ENCODE measurements around the gene RASSF5.

DNA sequence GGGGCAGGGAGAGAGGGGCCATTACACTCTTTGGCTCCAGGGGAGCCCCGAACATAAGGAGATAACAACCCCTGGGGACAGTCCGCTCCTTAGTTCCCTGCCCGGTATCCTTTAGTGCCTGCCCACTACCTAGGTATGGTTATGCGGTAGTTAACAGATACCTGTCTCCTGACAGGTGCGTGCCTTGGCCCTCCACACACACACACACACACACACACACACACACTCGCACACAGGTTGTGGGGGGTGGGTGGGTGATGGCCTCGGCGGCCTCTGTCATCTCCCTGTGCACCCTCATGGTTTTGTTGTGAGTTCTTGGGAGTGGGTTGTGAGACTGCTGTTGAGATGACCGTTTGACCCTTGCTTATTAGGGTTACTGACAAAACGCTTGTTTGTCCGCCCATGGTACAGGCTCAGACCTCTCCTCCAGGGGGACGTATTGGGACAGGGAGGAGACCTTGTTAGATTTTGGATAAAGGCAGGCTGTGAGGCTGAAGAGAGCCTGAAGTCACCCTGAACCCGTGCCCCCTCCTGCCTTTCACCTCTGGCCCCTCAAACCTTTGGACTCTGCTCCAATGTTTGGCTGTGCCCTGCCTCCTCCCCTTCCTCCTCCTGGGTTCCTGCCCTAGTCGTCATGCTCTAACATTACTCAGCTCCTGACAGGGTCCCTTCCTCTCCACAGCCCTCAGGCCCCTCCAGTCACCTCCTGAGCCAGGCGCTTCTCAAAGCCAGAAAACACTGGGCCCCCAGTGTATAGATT is 979 bp downstream of the RASSF5 start:
- no peak for TF ChIP-seq SUZ12 (IDR thresholded peaks at IDR 0.05; ENCODE audit: extremely low read depth, insufficient read depth, insufficient read length)
- no peak for TF ChIP-seq YY1 (IDR thresholded peaks at IDR 0.05; ENCODE audit: insufficient read depth, insufficient read length)
- no peak for TF ChIP-seq ZNF274 (IDR thresholded peaks at IDR 0.05; ENCODE audit: low read depth, low read length)
